Astrocyte (in vitro differentiated cells and primary cell): ENCODE measurements around the gene STK31.

Experiments used
- EZH2 ChIP-seq: IDR thresholded peaks from 2 replicates; pipeline ENCODE4 v1.6.1; 2012; ENCODE audit warnings: mild to moderate bottlenecking, low read length, inconsistent platforms; ENCODE audit not compliant: insufficient read depth
- TF ChIP-seq, protein P1 (sequence below): IDR thresholded peaks from 2 replicates; pipeline ENCODE4 v1.5.1; 2011; ENCODE audit warnings: low read depth, mild to moderate bottlenecking, inconsistent platforms, low read length, moderate library complexity; ENCODE audit not compliant: insufficient read depth

DNA sequence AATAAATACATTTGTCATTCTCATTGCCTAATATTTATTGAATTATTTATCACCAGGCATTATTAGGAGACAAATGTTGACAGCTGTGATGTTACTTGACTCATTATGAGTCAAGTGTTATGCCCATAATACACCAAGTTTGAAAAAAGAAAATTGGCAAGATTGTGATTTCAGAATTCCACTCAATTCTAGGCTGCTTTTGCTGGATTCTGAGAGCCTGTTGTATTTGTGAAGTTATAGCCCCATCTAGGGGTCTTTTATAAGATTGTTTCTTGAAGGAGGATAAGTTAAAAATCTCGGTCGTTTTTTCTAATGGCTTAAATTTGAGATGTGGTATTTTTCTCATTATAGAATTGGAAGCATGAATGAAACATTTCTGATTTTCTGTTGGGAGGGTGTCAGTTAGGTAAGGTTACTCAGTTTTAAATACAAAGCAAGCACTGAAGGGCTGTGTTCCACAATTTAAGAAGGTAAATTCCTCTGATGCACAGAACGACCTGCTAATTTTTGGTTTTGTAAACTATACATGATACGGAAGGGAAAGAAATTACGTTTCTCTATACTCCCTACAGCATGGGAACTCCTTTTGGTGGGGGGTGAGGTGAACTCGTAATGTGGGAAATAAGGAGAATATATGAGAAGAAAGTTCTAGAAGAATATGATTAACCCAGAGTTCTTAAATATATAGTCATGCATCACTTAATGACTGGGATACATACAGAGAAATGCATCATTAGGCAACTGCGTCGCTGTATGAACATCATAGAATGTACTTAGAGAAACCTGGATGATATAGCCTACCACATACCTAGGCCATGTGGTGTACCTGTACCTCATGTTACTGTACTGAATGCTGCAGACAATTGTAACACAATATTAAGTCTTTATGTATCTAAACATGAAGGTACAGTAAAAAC lies 2.6 kb downstream of the STK31 start:
- TF ChIP-seq, protein P1, sequence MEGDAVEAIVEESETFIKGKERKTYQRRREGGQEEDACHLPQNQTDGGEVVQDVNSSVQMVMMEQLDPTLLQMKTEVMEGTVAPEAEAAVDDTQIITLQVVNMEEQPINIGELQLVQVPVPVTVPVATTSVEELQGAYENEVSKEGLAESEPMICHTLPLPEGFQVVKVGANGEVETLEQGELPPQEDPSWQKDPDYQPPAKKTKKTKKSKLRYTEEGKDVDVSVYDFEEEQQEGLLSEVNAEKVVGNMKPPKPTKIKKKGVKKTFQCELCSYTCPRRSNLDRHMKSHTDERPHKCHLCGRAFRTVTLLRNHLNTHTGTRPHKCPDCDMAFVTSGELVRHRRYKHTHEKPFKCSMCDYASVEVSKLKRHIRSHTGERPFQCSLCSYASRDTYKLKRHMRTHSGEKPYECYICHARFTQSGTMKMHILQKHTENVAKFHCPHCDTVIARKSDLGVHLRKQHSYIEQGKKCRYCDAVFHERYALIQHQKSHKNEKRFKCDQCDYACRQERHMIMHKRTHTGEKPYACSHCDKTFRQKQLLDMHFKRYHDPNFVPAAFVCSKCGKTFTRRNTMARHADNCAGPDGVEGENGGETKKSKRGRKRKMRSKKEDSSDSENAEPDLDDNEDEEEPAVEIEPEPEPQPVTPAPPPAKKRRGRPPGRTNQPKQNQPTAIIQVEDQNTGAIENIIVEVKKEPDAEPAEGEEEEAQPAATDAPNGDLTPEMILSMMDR: peak; percentile 60
- TF ChIP-seq EZH2: no peak
